HG03432 (cell line): ENCODE data around the gene CCDC124.

Source experiments
- ATAC-seq: cut with Tn5 transposase; IDR thresholded peaks from one replicate; pipeline ENCODE4 v1.9.1; 2021; ENCODE audit warnings: mild to moderate bottlenecking, moderate library complexity; ENCODE audit not compliant: unreplicated experiment

The CCDC124 gene

DNA sequence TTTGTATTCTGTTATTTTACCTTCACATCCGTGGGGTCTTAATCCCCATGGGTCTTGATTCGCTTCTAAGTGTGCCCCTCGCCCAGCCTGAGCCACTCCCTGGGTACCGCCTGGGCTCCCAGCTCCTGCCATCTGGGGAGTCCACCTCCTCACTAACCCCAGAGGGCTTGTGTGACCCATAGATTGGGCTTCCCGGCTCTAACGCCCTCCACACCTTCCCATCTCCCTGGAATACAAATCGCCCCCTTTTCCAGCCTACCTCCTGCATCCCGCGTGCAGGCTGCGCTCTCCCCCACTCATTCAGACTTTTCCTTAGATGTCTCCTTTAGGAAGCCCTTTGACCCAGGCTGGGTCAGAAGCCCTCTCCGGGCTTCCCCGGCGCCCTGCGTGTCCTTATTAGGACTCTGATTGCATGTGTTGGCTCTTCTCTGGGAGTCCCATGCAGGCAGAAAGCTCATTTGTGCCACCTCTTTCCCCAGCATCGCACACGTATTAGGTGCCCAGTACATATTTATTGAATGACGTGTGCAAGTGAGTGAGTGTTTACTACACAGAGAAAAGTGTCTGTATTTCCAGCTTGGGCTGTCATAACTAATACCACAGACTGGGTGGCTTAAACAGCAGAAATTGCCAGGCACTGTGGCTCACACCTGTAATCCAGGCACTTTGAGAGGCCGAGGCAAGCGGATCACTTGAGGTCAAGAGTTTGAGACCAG lies 757 bp downstream of the CCDC124 start:
- ATAC-seq: peak; percentile 5

DNA sequence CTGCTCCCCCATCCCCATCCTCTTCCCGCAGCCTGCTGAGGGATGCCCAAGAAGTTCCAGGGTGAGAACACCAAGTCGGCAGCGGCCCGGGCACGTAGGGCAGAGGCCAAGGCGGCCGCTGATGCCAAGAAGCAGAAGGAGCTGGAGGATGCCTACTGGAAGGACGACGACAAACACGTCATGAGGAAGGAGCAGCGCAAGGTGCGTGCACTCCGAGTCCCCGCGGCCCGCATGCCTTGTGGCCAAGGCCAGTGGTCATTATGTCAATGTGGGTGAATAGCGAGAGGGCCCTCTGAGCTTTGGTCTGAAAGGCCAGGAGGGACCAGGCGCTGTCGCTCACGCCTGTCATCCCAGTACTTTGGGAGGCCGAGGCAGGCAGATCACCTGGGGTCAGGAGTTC lies 3.6 kb downstream of the CCDC124 start:
- ATAC-seq: no peak

- ATAC-seq: no peak
These were observed 4.6 kb downstream of the CCDC124 start for GRCh38 chr19:17937371-17937900.

- peak; percentile 40 for ATAC-seq
These were observed 5.5 kb downstream of the CCDC124 start for GRCh38 chr19:17938092-17938845.

- ATAC-seq: no peak
These were observed 9.4 kb downstream of the CCDC124 start for GRCh38 chr19:17942181-17942580.

DNA sequence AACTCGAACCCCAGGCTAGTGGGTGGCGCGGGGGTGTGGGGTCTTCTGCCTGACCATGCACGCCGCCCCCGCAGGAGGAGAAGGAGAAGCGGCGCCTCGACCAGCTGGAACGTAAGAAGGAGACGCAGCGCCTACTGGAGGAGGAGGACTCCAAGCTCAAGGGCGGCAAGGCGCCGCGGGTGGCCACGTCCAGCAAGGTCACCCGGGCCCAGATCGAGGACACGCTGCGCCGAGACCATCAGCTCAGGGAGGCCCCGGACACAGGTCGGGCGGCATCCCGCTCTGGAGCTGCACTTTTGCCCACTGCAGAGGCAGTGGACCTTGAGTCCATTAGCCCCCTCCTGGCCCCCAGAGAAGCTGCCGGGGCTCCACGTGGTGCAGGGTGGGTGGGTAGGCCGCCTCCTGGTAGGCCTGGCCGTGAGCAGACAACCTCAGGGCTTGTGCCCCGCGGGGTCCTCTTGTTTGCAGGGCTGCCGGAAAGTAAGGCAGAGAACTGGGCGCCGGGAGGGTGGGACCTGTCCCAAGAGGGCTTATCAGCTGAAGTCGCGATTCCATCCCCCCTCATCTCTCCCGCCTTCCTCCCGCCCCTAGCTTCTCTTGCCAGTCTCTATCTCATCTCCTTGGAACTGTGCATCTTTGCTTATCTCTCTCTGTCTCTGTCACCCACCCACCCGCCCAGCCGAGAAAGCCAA lies 9.9 kb downstream of the CCDC124 start:
- ATAC-seq: no peak

- ATAC-seq: no peak
These were observed 10.7 kb downstream of the CCDC124 start for GRCh38 chr19:17943274-17944221.

- no peak for ATAC-seq
These were observed 11.5 kb downstream of the CCDC124 start for GRCh38 chr19:17944301-17944700.

GRCh38 chr19:17946965-17947784 lies 14.4 kb downstream of the CCDC124 start:
- ATAC-seq: peak; percentile 34

GRCh38 chr19:17947815-17948513 lies 15.1 kb downstream of the CCDC124 start:
- ATAC-seq: peak; percentile 63

GRCh38 chr19:17948514-17948900 lies 15.7 kb downstream of the CCDC124 start:
- no peak for ATAC-seq

- no peak for ATAC-seq
These were observed 16.4 kb downstream of the CCDC124 start for GRCh38 chr19:17948931-17949930.

- ATAC-seq: no peak
These were observed 17.1 kb downstream of the CCDC124 start for GRCh38 chr19:17949956-17950309.

DNA sequence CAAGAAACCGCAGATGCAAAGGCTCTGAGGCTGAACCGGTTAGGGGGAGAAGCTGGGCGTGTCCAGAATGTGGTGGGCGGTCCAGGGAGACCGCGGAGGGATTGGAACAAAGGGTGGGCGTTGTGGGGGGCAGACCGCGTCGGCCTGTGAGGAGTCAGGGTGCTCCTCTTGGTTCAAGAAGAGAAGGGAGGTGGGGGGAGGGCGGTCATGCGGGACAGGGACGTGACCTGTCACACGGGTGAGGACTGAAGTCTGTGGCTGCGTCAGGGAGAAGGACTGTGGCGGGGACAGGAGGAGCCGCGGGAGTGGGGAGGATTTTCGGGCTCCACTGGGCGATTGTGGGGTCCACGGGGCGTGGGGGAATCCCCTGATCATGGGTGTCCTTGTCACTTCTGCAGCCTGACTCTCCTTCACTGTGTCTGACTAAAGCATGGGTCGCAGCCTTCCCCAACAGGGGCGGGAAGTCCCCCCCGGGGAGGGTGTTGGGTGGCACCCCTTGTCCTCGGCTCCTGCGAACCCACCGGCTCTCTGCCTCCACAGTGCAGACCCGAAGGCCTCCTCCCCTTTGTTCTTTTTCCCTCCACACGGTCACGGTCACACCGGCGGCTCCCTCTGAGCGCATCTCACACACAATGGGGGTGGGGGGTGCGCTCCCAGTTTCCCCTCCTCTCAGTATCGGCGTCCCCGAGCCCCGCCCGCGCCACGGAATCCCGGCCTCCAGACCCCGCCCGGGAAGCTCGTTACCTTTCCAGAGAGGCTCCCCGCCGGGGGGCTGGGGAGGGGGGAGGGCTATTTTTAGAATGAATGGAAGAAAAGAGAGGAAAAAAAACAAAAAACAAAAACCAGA lies 17.7 kb downstream of the CCDC124 start:
- ATAC-seq: no peak

DNA sequence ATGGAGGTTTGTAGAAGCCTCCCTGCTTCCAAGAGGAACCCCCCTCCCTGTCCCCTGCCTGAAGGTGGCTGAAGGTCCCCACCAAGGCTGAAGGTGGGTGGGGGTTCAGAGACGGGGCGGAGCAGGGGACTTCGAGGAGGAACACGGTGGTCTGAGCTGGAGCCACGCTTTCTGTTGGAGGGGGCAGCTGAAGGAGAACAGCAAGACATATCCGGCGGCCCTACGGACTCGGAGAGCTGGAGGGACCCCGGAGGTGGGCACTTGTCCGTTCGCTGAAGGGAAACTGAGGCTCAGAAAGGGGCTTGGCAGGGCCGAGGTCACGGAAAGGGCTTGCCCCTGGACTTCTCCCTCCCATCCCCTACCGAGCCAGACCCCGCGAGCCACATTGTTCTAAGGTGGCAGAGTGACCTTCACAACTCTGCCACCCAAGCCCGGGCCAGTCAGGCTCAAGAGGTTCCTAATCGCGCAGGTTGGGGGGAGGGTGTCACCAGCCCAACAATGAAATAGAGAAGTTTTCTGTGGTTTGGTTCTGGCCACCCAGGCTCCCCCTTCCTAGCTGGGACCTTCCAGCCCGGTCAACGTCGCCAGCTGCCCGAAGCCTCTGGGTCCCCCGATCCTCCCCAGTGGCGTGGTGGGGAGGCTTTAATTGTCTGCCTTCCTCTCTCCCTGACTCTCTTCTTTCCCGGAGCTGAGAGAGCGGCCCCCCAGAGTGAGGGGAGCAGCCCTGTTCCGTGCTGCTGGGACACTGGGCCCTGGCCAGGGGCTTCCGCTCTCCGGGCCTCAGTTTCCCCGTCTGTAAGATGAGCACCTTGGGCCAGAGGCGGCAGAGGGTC lies 18.6 kb downstream of the CCDC124 start:
- ATAC-seq: no peak
